Measurements from ENCODE around the gene SLC44A1. TPM values are rescaled to one million over a fixed set of nuclear protein-coding genes. Genes with fewer than 3 reads are reported as not detected.

Gene SLC44A1
- total RNA-seq (2013), result 21.3 TPM
- polyA plus RNA-seq (10 to 100 TPM in 2 of 3 donors, 1 to 10 TPM in 1; 6.9 to 52.1 (median 46.5) TPM), polyA minus RNA-seq (7.3 and 11.9 TPM in 2 replicates), total RNA-seq (60.1 to 269 (median 94.9) reads per million in 11 experiments)

GRCh38 chr9:105244003-105244733 is at the start of gene SLC44A1:
Gene SLC44A1, plus strand, starts transcription at chr9:105244651. Its CDS starts 218 bp downstream, at chr9:105244869.
- TF ChIP-seq CTCF (IDR thresholded peaks at IDR 0.05), result no peak
- H3K9ac ChIP-seq (ENCODE audit: insufficient read depth, low read length, poor library complexity, severe bottlenecking), result peak within 1 kb of the TSS; percentile 84
- H3K79me2 ChIP-seq (ENCODE audit: insufficient read depth, low read length), result peaks cover 45% of the 10 kb centered on the region
- peak; percentile 91 to 95 (median 91) for DNase-seq
- H3K4me1 Mint-ChIP-seq, result peaks cover 51% of the 10 kb centered on the region
- no peaks in the 10 kb centered on the region for H3K27me3 ChIP-seq (ENCODE audit: control insufficient read depth in 2 of 2, insufficient read depth in 2 of 2, low read length in 2 of 2)
- under 1% methylated on average over 61 of the region's 63 CpGs for WGBS (ENCODE audit: insufficient coverage)
- peaks cover 14% of the 10 kb centered on the region for H4K20me1 ChIP-seq (ENCODE audit: insufficient read depth, low read length)
- H3K27ac Mint-ChIP-seq, result peak within 1 kb of the TSS; percentile 89 to 97 (median 93)
- H3K9me3 Mint-ChIP-seq, result peaks cover 0 to 2% (median 0%) of the 10 kb centered on the region in 7 donors
- no peaks in the 10 kb centered on the region for H3K36me3 ChIP-seq (replicated peaks in 1 of 2; ENCODE audit: control insufficient read depth in 1 of 2, insufficient read depth in 2 of 2, low read length in 2 of 2)
- H3K36me3 Mint-ChIP-seq, result no peaks in the 10 kb centered on the region
- intact Hi-C loops (cut with micrococcal nuclease), result loop anchor here (2.0 to 10.0 kb wide), 3 partner anchors 49 to 319 kb away; partner anchors contain the start of gene ABCA1 (in 1 of the 2)
- H3K27me3 Mint-ChIP-seq (ENCODE audit: low read depth in 3 of 3), result peaks cover 0 to 8% (median 3%) of the 10 kb centered on the region in 3 donors
- H3K4me1 ChIP-seq (ENCODE audit: control insufficient read depth in 1 of 2, insufficient read depth in 2 of 2, low read length in 2 of 2), result peaks cover 15 to 25% of the 10 kb centered on the region in 2 donors
- peak within 1 kb of the TSS; percentile 84 for H2AFZ ChIP-seq (ENCODE audit: insufficient read depth, low read depth, low read length, poor library complexity, severe bottlenecking)
- no peaks in the 10 kb centered on the region for H3K9me3 ChIP-seq (replicated peaks in 1 of 2; ENCODE audit: control insufficient read depth in 1 of 2, insufficient read depth in 1 of 2, low read length in 2 of 2)
- H3K4me3 ChIP-seq (replicated peaks in 1 of 3; ENCODE audit: low read depth in 2 of 3, low read length in 3 of 3), result peak within 1 kb of the TSS; percentile 82 to 93 (median 92)
- H3K4me2 ChIP-seq (replicated peaks; ENCODE audit: extremely low read depth, low read length, poor library complexity, severe bottlenecking), result peak within 1 kb of the TSS; percentile 95
- peak within 1 kb of the TSS; percentile 83 to 92 for H3K27ac ChIP-seq (ENCODE audit: low read depth in 1 of 2, low read length in 2 of 2)
- peak within 1 kb of the TSS; percentile 95 to 98 for H3K4me3 Mint-ChIP-seq

GRCh38 chr9:105195259-105195658 is 49.2 kb upstream of the SLC44A1 start:
- H3K27me3 ChIP-seq (ENCODE audit: control insufficient read depth in 2 of 2, insufficient read depth in 2 of 2, low read length in 2 of 2), result no peaks in the 10 kb centered on the region
- H3K27ac ChIP-seq (ENCODE audit: low read depth in 1 of 2, low read length in 2 of 2), result no peak overlapping the region
- intact Hi-C loops (cut with micrococcal nuclease), result loop anchor here in 1 of 2 donors (10.0 kb wide), 1 partner anchor 50 kb away; the partner anchor contains the start of gene SLC44A1
- peak overlapping the region in 1 of 7 donors; percentile 1 for H3K27ac Mint-ChIP-seq
- H3K9me3 Mint-ChIP-seq, result peaks cover 0 to 6% (median 3%) of the 10 kb centered on the region in 7 donors
- peaks cover 0 to 10% of the 10 kb centered on the region in 2 donors for H3K36me3 Mint-ChIP-seq
- H2AFZ ChIP-seq (ENCODE audit: insufficient read depth, low read depth, low read length, poor library complexity, severe bottlenecking), result no peak overlapping the region
- H3K4me1 Mint-ChIP-seq, result peaks cover 69% of the 10 kb centered on the region
- peaks cover 4% of the 10 kb centered on the region for H3K79me2 ChIP-seq (ENCODE audit: insufficient read depth, low read length)
- 80% methylated on average over 1 of the region's 2 CpGs for WGBS (ENCODE audit: insufficient coverage)
- no peaks in the 10 kb centered on the region for H3K9me3 ChIP-seq (replicated peaks in 1 of 2; ENCODE audit: control insufficient read depth in 1 of 2, insufficient read depth in 1 of 2, low read length in 2 of 2)
- H3K4me3 Mint-ChIP-seq, result no peak overlapping the region
- no peak overlapping the region for H3K9ac ChIP-seq (ENCODE audit: insufficient read depth, low read length, poor library complexity, severe bottlenecking)
- no peak for TF ChIP-seq CTCF (IDR thresholded peaks at IDR 0.05)
- no peak for DNase-seq
- no peaks in the 10 kb centered on the region for H4K20me1 ChIP-seq (ENCODE audit: insufficient read depth, low read length)
- H3K27me3 Mint-ChIP-seq (ENCODE audit: low read depth in 3 of 3), result peaks cover 0 to 7% (median 2%) of the 10 kb centered on the region in 3 donors
- H3K4me1 ChIP-seq (ENCODE audit: control insufficient read depth in 1 of 2, insufficient read depth in 2 of 2, low read length in 2 of 2), result peaks cover 60 to 68% of the 10 kb centered on the region in 2 donors
- H3K4me3 ChIP-seq (replicated peaks in 1 of 3; ENCODE audit: low read depth in 2 of 3, low read length in 3 of 3), result no peak overlapping the region
- H3K36me3 ChIP-seq (replicated peaks in 1 of 2; ENCODE audit: control insufficient read depth in 1 of 2, insufficient read depth in 2 of 2, low read length in 2 of 2), result no peaks in the 10 kb centered on the region
- no peak overlapping the region for H3K4me2 ChIP-seq (replicated peaks; ENCODE audit: extremely low read depth, low read length, poor library complexity, severe bottlenecking)
